ENCODE measurements around the gene PRRT2. TPM values are rescaled to one million over a fixed set of nuclear protein-coding genes. Genes with fewer than 3 reads are reported as not detected.
"Not testable (repeated sequence)": the region's sequence is repeated elsewhere in the genome, so short reads cannot be mapped to it uniquely, and the experiment has no call there.

The PRRT2 gene
- total RNA-seq, 6 donors from 2014 or later, result 1.4 to 13.6 (median 2.5) TPM

GRCh38 chr16:29825145-29826044 lies 13.4 kb downstream of the PRRT2 start:
- Histone ChIP-seq H3K9me3 (no peaks in the 10 kb centered on the region), H3K36me3 (peaks cover 0 to 13% (median 2%) of the 10 kb centered on the region in 4 donors), H3K27ac (peak overlapping the region; percentile 60 to 93 (median 88)), H3K4me1 (peaks cover 54 to 94% (median 81%) of the 10 kb centered on the region in 4 donors), H3K4me3 (peak overlapping the region in 2 of 4 donors; percentile 4 to 10), H3K27me3 (no peaks in the 10 kb centered on the region)
- no peak for DNase-seq
- TF ChIP-seq, protein P1, sequence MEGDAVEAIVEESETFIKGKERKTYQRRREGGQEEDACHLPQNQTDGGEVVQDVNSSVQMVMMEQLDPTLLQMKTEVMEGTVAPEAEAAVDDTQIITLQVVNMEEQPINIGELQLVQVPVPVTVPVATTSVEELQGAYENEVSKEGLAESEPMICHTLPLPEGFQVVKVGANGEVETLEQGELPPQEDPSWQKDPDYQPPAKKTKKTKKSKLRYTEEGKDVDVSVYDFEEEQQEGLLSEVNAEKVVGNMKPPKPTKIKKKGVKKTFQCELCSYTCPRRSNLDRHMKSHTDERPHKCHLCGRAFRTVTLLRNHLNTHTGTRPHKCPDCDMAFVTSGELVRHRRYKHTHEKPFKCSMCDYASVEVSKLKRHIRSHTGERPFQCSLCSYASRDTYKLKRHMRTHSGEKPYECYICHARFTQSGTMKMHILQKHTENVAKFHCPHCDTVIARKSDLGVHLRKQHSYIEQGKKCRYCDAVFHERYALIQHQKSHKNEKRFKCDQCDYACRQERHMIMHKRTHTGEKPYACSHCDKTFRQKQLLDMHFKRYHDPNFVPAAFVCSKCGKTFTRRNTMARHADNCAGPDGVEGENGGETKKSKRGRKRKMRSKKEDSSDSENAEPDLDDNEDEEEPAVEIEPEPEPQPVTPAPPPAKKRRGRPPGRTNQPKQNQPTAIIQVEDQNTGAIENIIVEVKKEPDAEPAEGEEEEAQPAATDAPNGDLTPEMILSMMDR (IDR thresholded peaks at IDR 0.05), result no peak
- TF ChIP-seq POLR2AphosphoS5 (IDR thresholded peaks at IDR 0.05), result peak in 1 of 2 donors; percentile 18
- peak in 1 of 2 donors; percentile 83 for ATAC-seq (ENCODE audit: low FRiP score in 2 of 2)
- 61 to 65% methylated on average over 6 to 10 of the region's 10 CpGs for WGBS, 2 donors

DNA sequence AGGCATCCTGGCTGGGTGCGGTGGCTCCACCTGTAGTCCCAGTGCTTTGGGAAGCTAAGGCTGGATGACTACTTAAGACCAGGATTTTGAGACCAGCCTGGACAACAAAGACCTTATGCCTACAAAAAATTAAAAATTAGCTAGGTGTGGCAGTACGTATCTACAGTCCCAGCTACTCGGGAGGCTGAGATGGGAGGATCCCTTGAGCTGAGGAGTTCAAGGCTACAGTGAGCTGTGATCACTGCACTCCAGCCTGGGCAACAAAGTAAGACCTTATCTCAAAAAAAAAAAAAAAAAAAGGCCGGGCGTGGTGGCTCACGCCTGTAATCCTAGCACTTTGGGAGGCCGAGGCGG lies 14.3 kb downstream of the PRRT2 start:
- Histone ChIP-seq H3K9me3 (no peaks in the 10 kb centered on the region), H3K36me3 (peaks cover 0 to 22% (median 12%) of the 10 kb centered on the region in 4 donors), H3K4me1 (peaks cover 49 to 86% (median 79%) of the 10 kb centered on the region in 4 donors), H3K4me3 (no peak overlapping the region), H3K27me3 (no peaks in the 10 kb centered on the region), H3K27ac (peak overlapping the region in 3 of 4 donors; percentile 83 to 93 (median 93))
- DNase-seq, result no peak
- TF ChIP-seq, protein P1 (IDR thresholded peaks at IDR 0.05), result no peak
- ATAC-seq (ENCODE audit: low FRiP score in 2 of 2), result no peak
- WGBS, 2 donors, result 90% methylated on average over 7 to 8 of the region's 8 CpGs

DNA sequence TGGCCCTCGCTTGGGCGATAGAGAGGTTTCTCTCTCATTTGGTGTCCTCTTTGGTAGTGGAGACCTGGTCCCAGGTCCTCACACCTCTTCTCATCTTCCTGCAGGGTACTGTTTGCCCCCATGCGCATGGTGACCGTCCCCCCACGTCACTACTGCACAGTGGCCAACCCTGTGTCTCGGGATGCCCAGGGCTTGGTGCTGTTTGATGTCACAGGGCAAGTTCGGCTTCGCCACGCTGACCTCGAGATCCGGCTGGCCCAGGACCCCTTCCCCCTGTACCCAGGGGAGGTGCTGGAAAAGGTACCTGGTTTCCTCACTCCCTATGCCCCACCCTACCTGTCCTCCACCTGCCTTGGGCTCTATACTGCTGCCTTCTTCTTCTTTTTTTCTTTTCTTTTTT lies 18.8 kb downstream of the PRRT2 start:
- H3K36me3 ChIP-seq, result peaks cover 19 to 64% (median 51%) of the 10 kb centered on the region in 4 donors
- peaks cover 5 to 43% (median 35%) of the 10 kb centered on the region in 4 donors for H3K4me1 ChIP-seq
- no peak overlapping the region for H3K27ac ChIP-seq
- ATAC-seq (ENCODE audit: low FRiP score in 2 of 2) (no peak), DNase-seq (no peak)
- no peak overlapping the region for H3K4me3 ChIP-seq
- no peaks in the 10 kb centered on the region for H3K9me3 ChIP-seq
- H3K27me3 ChIP-seq, result no peaks in the 10 kb centered on the region
- WGBS, 2 donors, result 95 to 96% methylated on average over 11 of the region's 11 CpGs
- TF ChIP-seq POLR2A (IDR thresholded peaks at IDR 0.05) (no peak), EP300 (IDR thresholded peaks at IDR 0.05) (no peak), POLR2AphosphoS5 (IDR thresholded peaks at IDR 0.05) (no peak)
- TF ChIP-seq, protein P1 (IDR thresholded peaks at IDR 0.05), result no peak

GRCh38 chr16:29831490-29831889 lies 19.5 kb downstream of the PRRT2 start:
- H3K4me3 ChIP-seq, result no peak overlapping the region
- DNase-seq (no peak), ATAC-seq (ENCODE audit: low FRiP score in 2 of 2) (no peak)
- TF ChIP-seq EP300 (IDR thresholded peaks at IDR 0.05) (no peak), POLR2A (IDR thresholded peaks at IDR 0.05) (no peak), POLR2AphosphoS5 (IDR thresholded peaks at IDR 0.05) (no peak)
- TF ChIP-seq, protein P1 (IDR thresholded peaks at IDR 0.05), result no peak
- peaks cover 25 to 70% (median 57%) of the 10 kb centered on the region in 4 donors for H3K36me3 ChIP-seq
- peaks cover 0 to 36% (median 29%) of the 10 kb centered on the region in 4 donors for H3K4me1 ChIP-seq
- H3K27ac ChIP-seq, result no peak overlapping the region
- no peaks in the 10 kb centered on the region for H3K27me3 ChIP-seq
- no peaks in the 10 kb centered on the region for H3K9me3 ChIP-seq
- 76 to 93% methylated on average over 2 of the region's 2 CpGs for WGBS, 2 donors

DNA sequence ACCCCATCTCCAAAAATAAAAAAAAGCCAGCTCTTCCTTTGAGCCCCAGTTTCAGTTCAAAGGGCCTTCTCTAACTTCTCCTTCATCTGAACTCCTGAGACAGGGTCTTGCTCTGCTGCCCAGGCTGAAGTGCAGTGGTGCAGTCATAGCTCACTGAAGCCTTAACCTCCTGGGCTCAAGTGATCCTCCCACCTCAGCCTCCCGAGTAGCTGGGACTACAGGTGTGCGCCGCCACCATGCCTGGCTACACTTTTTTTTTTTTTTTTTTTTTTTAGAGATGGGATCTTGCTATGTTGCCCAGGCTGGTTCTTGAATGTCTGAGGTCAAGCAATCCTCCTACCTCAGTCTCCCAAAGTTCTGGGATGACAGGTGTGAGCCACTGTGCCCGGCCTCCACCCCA lies 21.2 kb downstream of the PRRT2 start:
- Histone ChIP-seq H3K36me3 (peaks cover 29 to 87% (median 74%) of the 10 kb centered on the region in 4 donors), H3K4me1 (peaks cover 0 to 20% (median 18%) of the 10 kb centered on the region in 4 donors)
- WGBS, 2 donors, result 94 to 97% methylated on average over 3 to 4 of the region's 4 CpGs
- not testable (repeated sequence) for ATAC-seq (ENCODE audit: low FRiP score in 2 of 2); H3K4me3 ChIP-seq; H3K27me3 ChIP-seq; H3K9me3 ChIP-seq; H3K27ac ChIP-seq; DNase-seq

Measured in upper lobe of left lung (tissue), 6 donors.